Effector CD4-positive, alpha-beta T cell (primary cell): ENCODE data around the gene MYL7.
"Not testable (repeated sequence)": the region's sequence is repeated elsewhere in the genome, so short reads cannot be mapped to it uniquely, and the experiment has no call there.

ENCODE experiments used
- DNase-seq: peaks from one replicate; pipeline ENCODE4 v3.0.0-alpha.2; 2020

The MYL7 gene

DNA sequence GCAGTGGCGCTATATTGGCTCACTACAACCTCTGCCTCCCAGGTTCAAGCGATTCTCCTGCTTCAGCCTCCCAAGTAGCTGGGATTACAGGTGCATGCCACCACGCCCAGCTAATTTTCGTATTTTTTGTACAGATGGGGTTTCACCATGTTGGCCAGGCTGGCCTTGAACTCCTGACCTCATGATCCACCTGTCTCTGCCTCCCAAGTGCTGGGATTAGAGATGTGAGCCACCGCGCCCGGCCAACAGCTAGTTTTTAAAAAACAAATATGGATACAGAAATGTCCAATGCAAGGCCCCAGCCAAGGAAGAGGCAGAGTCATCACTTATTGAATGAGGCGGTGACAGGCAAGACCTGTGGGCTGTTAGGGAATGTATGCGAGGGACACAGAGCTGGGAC, 30.8 kb upstream of the MYL7 start:
- DNase-seq = not testable (repeated sequence)

DNA sequence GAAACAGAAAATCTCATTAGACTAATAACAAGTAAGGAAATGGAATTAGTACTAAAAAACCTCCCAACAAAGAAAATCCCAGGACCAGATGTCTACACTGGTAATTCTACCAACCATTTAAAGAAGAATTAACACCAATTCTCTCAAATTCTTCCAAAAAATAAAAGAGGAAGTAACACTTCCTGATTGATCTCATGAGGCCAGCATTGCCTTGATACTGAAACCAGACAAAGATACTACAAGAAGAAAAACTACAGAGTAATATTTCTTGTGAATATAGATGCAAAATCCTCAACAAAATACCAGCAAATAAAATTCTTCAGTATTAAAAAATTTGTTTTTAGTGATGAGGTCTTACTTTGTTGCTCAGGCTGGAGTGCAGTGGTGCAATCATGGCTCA, 26.8 kb upstream of the MYL7 start:
- DNase-seq = no peak

DNA sequence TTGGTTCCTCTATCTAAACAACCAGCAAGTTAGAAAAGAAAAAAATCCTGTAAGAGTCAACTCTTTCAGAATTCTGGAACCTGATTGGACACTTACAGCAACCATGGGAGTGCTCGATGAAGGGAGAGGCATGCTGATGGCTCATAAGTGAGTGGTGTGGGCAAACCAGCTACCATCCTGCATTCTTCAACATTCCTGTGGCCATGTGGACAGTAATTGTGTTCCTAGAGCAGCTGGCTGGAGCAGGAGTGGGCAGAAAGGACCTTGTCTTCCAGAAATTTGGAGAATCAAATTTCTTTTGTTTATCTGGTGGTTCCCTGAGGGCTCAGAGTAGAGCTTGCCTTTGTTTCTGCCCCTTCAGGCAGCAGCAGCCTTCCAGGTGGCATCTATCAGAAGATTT, 22.5 kb upstream of the MYL7 start:
- DNase-seq = no peak

DNA sequence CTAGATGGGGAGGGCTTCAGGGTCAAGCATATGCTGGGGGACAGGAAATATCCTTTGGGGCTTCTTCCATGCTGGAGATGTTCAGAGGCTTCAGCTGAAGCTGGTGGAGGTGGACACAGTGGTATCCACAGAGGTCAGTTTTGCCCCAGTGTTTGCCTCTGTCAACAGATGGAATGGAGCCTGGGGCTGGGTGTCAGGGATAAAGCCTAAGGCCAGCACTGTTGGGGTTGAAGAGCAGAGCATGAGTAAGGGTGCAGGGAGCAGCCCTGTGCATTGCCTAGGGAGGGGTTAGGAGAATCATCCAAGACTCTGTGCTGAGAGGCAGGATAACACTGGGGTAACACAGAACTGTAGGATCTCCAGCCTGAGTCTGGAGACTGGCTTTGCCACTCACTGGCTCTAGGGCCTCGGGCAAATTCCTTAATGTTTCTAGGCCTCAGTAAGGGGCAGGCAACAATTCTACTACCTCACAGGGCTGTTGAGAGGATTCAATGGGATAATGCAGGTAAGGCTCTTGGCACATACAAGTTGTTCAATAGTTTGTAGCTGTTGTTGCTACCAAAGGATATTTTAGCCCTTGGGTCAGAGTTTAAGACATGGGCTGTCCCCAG, 21.8 kb upstream of the MYL7 start:
- no peak for DNase-seq

DNA sequence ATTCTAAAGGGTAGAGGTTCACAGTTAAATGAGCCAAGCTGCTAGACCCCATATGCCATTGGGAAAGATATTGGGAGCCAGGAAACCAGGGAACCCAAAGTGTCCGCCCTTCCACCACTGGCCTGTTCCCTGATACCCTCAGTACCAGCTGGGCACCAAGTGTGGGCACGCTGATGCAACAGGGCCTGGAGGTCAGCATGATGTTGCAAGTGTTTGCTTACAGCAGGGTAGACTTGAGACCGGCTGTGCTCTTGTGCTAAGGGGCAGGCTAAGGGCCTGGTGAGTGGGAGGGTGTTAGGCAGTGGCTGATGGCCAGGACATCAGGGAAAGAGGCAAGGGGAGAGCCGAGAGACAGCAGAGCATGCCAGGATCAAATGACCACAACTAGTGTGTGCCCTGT, 21.0 kb upstream of the MYL7 start:
- no peak for DNase-seq

DNA sequence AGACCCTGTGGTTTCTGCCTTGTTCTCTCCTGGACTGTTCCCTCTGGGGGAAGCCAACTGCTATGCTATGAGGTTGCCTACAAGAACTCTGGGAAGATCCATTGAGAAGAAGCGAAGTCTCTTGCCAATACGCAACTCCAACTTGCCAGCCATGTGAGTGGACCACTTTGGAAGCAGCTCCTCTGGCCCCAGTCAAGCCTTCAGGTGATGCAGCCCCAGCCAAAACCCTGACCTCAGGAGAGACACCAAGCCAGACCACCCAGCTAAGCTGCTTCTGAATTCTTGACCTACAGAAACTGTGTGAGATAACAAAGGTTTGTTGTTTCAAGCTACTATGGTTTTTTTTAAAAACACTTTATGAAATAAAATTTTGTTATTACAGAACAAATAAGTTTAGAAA, 20.2 kb upstream of the MYL7 start:
- no peak for DNase-seq

DNA sequence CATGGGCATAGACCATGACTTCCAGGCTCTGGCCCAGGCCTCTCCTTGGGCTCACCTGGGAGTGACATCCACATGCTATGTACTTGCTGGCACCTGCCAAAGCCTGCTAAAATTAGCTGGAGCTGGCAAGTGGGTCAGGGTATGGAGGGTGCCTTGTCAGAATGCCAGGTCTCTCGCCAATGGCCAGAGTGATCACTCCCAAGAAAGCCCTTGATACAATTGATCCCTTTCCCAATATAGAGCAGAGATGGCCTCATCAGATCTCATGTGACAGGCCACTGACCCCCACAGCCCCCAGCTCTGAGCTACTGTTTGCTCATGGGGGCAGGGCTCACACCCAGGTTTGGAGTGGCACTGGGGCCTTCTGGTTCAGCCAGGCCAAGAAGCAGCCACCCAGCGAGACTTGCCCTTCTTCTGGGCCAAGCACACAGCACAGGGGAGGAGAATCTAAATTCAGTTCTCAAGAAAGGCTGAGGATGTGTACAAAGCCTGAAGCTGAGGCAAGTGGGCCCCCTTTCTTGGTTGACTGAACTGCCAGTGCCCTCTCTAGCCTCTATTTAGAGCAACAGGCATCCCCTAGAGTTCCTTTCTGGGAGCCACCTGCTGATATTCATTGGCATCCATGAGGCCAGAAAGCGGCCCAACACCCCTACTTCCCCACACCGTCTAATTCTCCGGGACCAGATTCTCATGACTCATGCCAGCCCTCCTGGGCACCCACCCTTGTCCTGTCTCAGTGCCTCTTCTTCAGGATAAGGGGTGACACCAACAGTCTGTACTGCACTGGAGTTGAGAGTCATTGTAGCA, 18.9 kb upstream of the MYL7 start:
- DNase-seq = no peak

DNA sequence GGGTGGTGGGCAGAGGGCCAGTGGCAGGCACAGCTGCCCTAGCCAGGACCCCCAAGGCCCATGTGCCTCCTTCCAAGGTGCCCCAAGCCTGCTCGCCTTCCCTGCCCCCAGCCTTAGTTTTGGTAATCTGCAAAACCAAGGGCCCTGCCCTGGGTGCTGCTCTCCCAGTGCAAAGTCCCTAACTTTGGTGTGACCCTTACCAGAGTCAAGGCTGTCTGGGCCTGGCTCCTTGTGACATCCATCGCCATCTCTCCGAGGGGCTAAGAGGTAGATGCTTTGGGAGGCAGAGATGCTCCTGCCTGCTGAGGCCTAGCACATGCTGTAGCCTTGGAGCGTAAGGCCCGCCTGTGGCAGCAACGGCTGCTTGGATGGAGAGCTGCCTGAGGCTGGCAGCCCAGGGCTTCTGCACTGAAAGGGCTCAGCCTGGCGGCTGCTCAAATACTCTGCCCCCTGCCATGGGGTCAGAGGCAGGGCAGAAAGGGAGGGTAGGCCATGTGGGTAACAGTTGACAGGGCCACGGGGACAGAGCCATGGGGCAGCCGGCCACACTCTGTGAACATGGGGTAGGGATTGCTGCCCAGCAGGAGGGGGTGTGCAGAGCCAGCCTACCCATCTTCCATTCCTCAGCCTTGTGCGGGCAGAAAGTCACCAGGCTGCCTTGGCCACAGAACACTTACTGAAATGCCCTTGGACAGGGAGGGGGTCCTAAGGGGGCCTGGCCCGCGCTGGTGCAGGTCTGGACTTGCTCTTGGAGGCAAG, 17.9 kb upstream of the MYL7 start:
- no peak for DNase-seq

DNA sequence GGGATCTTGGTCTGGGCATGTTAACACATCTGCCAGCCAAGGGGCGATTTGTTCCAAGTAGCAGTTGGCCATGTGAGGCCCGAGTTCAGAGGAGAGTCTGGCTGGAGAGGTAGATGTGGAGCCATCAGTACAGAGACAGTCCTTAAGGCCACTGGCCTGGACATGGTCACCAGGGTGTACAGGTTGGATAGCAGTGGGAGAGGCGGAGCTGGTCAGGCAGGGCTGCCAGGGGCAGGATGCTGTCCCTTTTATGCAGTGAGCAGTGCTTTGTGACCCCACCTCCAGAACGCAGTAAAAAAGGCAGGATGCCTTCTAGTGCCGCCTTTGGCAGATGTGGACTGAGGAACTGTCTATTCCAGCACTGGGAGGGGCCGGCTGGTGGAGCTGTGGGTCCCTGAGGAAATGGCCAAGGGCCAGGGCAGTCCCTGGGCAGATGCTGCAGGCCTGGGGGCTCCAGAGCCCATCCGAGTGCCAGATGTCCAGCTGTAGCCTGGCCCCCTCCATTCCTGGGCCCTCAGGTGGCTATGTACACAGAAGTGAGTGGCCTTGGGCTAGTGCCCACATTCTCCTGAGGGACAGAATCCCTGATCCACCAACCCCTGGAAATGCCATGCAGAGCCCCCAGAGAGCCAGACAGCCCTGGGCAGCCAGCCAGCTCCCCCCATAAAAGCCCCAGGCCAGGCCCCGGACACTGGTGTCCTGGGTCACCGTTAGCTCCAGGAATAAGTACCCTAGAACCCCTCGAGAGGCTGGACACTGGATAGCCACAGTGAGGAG, 17.2 kb upstream of the MYL7 start:
- DNase-seq = no peak

DNA sequence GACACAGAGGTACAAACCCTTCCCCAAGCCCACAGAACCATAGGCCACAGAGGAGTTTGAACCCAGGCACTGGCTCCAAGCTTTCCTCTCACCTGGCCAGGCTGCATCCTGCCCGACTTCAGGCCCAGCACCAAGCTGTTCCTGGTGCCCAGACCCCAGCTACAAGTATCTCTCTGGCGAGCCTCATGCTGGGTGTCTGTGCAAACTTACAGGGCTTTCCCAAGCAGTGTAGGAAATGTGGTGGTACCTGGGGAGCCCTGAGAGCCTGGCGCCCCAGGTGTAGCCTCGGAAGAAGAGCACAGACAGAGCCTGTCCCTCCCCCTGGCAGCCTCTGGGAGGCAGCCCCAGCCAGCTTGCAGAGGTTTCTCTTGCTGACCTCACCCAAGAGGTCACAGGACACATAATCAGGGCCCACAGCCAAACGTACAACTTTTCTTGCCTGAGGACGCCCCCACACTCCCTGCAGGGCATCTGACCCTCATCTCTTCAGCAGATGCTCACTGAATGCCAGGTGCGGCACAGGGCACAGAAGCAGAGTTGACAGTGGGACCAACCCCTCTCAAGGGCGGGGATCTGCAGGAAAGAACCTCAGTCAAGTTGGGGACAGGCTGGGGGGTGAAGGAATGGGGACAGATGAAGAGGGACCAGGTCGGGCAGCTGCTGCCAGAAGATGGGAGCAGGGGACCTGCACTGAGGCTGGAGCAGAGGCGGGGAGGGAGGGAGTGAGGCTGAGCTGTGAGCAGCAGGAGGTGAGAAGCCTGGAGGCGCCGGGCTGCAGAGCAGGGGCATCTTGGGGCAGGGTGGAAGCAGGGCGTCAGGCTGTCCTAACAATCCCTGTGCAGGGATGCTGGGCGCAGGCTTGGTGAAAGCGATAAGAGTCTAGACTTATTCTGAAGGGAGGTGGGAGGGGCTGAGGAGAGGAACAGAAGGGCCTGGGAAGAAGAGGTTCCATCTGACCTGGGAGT, 16.3 kb upstream of the MYL7 start:
- no peak for DNase-seq

DNA sequence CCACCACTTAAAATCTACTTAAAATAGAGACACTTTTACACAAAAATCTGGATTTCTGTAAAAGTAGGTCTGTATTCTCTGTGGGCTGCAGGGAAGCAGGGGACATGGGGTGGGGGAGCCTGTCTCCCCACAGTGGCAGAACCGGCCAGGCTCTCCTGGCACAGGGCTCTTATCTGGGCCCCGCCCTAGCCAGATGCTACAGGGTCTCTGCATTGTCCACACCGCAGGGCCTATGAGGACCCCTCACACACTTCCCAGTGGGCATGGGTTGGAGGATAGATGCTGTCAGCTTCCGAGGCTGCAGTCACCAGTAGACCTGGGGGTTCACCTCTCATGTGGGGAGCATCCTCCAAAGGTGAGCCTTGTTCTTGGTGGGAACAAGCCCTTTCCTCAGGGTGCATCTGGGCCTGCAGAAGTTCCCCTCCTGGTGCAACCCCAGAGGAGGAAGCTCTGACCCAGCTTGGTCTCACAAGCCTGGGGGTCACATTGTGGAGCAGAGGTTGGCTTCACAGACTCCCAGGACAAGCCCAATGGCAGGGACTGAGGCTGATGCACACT, 15.4 kb upstream of the MYL7 start:
- DNase-seq = no peak

DNA sequence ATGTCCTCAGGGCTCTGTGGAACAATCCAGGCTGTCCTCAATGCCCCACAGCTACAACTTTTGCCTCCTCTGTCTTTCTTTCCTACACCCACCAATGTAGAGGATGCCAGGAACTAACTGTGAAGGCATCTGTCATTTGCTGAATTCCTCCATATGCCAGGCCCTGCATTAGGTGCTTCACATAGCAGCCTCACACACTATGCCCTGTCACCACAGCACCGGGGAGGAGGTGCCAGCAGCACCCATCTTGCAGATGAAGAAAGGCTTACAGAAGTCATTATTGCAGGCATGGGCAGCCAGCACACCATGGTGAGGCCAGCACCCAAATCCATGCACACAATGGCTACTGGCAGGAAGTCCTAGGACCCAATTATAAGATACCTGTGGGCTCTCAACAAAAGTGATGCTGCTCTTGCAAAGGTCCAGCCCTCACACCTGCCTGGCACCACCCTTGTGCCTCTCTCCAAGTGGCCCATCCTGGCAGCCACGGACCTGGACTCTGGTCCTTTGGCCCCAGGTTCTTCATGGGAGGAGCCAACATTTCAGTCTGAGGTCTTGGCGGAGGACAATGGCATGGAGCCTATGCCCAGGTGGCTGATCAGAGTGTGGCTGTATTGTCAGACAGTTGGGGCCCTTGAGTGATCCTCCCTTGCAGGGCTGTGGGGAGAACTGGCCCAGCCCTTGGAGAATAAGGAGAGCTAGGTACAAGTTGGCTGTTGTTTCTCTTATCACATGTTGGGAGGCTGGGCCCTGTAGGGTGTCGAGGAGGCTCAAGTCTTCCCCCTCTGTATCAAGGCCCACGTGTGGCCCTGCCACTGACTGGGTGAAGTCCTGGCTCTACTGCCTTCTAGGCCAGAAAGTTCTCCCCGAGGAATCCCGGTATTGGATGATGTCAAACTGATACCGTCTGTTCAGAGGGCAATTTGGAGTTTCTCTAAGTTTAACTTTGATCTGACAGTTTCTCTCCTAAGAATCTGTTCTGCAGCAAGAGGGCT, 14.4 kb upstream of the MYL7 start:
- no peak for DNase-seq

DNA sequence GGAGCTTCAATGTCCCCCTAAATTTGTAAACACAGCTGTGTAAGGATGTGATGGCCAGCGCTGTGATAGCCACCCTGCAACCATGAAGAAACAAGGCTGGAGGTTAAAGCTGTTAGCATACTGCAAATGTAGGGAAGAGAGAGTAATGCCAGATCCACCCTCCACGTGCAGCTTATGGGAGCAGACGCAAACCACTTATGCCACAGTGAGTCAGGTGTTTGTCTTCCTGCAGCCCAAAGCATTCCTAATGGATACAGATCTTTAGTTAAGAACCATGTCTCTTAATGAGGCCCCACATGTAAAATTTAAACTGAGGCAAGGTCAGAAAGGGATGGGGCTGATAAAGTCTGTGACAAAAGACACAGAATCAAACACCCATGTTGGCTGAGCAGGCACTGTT, 13.6 kb upstream of the MYL7 start:
- DNase-seq = no peak

DNA sequence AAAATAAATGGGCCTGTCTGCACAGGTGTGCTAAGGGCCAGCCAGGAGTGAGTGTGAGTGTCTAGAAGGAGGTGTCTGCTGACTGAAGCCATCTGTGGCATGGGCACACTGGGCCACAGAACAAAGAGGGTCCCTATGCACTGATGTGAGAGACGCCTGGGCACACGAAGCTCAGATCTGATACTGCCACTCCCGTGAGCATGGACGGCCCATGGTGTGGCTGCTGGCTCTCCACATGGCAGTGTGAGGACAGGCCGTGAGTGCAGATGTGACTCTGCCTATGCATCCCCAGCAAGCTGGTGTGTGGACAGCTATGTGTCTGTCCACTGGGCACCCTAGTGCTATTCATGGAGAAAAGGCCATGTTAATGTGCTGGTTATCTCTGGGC, 12.8 kb upstream of the MYL7 start:
- no peak for DNase-seq

DNA sequence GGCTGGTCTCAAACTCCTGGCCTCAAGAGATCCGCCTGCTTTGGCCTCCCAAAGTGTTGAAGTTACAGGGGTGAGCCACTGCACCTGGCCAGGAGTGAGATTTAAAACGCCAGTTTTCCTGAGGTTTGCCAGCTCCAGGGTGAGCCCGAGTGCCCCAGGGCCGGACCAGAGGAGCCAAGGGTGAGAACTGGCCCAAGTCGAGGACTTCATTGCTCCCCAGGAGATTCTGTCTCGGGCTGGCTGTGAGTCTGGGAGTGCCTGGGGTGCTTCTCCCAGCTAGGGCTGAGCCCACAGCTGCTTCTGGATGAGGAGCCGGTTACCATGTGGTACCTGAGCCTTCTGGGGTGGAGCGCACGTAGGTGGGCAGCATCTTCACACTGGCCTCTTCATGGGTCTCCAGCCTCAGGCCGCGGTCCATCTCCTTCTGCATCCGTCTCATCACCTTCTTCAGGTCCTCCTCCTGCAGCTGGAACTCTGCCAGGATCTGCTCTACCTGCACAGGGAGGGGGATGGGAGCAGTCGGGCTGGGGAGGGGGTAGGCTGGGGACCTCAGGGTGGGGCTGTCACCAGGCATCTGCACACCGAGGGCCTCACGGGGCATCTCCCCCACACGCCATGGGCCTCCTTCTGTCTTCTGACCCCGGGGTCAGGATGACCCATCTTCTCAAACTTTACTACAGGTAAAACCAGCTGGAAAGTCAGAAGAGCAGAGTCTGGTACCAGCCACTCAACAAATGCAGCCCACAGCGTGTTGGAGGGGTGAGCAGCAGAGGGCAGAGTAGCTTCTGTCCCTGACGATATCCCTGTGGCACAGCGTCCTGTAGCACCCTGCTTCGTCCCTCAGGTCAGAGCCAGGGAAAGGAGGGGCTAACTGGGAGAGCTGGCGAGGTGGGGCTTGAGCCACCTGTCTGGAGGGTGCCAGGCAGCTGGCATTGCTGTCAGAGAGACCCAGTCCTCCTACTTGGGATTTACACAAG, 12.1 kb upstream of the MYL7 start:
- DNase-seq = no peak

DNA sequence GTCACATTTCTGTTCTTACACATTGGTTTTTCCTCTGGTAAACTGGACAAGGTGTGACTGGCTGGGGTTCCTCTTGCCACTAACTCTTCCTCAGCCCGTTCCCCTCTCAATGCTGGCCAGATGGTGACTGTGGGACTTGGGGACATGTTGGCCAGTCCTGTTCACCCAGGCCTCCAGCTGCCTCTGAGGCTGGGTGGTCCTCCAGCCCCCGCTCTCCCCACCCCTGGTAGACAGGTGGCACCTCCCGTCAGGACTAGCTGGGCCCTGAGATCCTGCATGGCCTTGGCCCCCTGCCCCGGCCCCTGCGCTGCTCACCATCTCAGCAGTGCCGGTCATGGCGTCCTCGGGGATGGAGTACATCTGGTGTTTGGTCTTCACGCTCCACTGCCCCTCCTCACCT, 10.8 kb upstream of the MYL7 start:
- no peak for DNase-seq

DNA sequence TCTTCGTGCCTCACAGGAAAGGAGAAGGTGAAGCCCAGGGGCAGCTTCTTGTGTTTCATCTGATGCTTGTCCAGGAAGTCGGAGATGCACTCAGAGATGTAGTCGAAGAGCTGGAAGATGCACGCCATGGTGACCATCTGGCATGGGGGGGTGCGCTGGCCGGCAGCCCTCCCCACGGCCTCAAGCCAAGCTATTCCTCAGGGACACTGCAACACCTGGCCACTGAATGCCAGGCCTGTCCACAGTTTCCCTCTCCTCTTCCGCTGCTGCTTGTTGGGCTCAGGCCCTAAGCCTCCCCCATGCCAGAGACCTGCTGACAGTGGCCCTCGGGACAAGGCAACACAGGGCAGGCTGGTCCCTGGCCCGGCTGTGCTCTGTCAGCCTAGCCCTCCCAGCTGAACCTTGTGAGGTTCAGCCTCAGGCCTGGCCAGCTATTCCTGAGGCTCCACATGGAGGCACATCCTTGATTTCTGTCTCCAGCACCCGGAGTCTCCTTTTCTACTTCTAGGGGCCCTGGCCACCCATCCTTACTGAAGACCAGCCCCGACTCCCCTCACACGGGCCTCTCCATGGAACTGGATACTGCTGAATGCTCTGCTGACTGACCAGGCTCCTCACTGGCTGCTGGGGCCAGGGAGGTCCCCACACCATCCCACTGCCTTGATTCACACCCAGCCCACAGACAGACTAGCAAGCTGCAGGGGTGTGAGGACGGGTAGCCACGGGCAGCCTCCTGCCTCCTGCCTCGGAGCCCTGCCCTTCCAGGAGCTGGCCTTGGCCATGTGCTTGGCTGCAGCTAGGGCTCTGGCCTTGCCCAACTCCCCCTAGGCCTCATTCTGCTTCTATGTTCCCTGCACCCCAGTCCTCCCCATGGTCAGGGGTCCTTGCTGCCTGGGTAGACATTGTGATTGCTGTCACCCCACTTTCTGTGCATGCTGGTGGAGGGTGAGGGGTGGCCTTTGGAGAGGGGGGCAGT, 10.1 kb upstream of the MYL7 start:
- no peak for DNase-seq

DNA sequence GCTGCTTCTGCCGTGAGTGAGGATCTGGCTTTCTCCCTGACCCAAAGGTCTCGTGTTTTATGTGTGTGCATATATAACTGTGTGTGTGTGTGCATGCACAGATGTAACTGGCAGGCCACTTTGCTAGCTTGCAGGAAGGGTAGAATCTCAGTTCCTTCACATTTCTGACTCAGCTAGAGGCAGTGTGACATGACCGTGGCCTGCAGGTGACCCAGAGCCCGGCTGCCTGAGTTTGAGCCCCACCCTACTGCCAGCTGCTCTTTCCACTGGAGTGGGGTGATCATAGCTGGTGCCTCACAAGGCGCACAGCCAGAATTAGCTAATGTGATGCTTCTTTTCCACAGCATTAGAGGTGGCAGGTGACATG, 9.3 kb upstream of the MYL7 start:
- DNase-seq = no peak
